GM12891 (cell line): Measurements from ENCODE around the gene CMTR1.

ENCODE experiments used
- PAX5 ChIP-seq: IDR thresholded peaks from 2 replicates; pipeline ENCODE4 v1.6.1; 2011; ENCODE audit warnings: low read length, moderate library complexity, mild to moderate bottlenecking; ENCODE audit not compliant: insufficient read depth, severe bottlenecking
- POLR2A ChIP-seq: IDR thresholded peaks from 2 replicates; pipeline ENCODE4 v1.6.1; 2011; ENCODE audit warnings: low read depth, low read length, control low read depth
- POLR2AphosphoS5 ChIP-seq: IDR thresholded peaks from 2 replicates; pipeline ENCODE4 v1.6.1; 2011; ENCODE audit warnings: low read depth, low read length, control low read depth
- POU2F2 ChIP-seq: IDR thresholded peaks from 2 replicates; pipeline ENCODE4 v1.6.1; 2011; ENCODE audit warnings: low read depth, mild to moderate bottlenecking, control low read depth, low read length, moderate library complexity
- SPI1 ChIP-seq: IDR thresholded peaks from 2 replicates; pipeline ENCODE4 v1.6.1; 2011; ENCODE audit warnings: low read depth, low read length, control low read depth
- TAF1 ChIP-seq: IDR thresholded peaks from 2 replicates; pipeline ENCODE4 v1.6.1; 2011; ENCODE audit warnings: low read depth, low read length, control low read depth

- no peak for TF ChIP-seq POLR2A
- TF ChIP-seq POLR2AphosphoS5: no peak
- no peak for TF ChIP-seq TAF1
- TF ChIP-seq SPI1: no peak
- TF ChIP-seq PAX5: no peak
- TF ChIP-seq POU2F2: no peak
These were observed 468 bp upstream of the CMTR1 start for GRCh38 chr6:37432590-37432915.
